ENCODE results near the gene OSCAR. TPM values are rescaled to one million over a fixed set of nuclear protein-coding genes. Genes with fewer than 3 reads are reported as not detected.

OSCAR gene
- total and polyA plus RNA-seq, 2 of the 13 experiments (the other 11 are each of a cell fraction or from before 2014, with no cell fraction given), result 1.9 TPM; not detected in 1

DNA sequence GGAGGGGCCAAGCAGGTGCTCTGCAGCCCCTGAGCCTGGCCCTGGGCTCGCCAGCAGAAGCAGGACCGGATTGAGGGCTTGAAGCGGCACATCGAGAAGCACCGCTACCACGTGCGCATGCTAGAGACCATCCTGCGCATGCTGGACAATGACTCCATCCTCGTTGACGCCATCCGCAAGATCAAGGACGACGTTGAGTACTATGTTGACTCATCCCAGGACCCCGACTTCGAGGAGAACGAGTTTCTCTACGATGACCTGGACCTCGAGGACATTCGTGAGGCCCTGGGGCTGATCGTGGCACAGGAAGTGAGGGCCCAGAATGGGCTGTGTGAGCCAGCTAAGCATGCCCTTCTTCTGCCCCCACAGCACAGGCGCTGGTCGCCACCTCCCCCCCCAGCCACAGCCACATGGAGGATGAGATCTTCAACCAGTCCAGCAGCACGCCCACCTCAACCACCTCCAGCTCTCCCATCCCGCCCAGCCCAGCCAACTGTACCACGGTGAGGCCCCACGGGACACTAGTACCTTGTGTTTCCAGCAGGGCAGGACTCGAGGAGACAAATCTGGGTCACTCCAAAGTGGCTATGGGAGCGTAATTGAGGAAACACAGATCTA, 45.0 kb upstream of the OSCAR start:
- H3K4me2 ChIP-seq (ENCODE audit: low read depth, low read length), result no peak overlapping the region
- no peak overlapping the region for H2AFZ ChIP-seq (ENCODE audit: low read length)
- ATAC-seq, result no peak
- no peak overlapping the region for H3K27ac ChIP-seq (ENCODE audit: extremely low read length, insufficient read depth, low read length)
- no peaks in the 10 kb centered on the region for H3K9me3 ChIP-seq (ENCODE audit: low read length)
- peaks cover 8% of the 10 kb centered on the region for H3K4me1 ChIP-seq (ENCODE audit: insufficient read depth, low read length)
- no peak for DNase-seq (ENCODE audit: low spot score)
- peaks cover 16% of the 10 kb centered on the region for H3K79me2 ChIP-seq (ENCODE audit: insufficient read depth, low read length)
- intact Hi-C loops (cut with micrococcal nuclease; ENCODE audit: unreplicated experiment) (no loop called here), in situ Hi-C loops (cut with HindIII; ENCODE audit: extremely low pct_ligation_motif_present, low pct_unique_long_range_greater_than_20kb) (no loop called here)
- no TSS peak for BruUV-seq (replicated peaks)
- H3K9ac ChIP-seq (ENCODE audit: insufficient read depth, low read depth, low read length), result no peak overlapping the region
- no peak overlapping the region for H3K4me3 ChIP-seq (replicated peaks in 1 of 3; ENCODE audit: insufficient read depth in 1 of 3, low read depth in 2 of 3, low read length in 3 of 3)
- POLR2A ChIA-PET, result no interaction called here
- FAIRE-seq, result no peak
- peaks cover 64 to 97% of the 10 kb centered on the region in 2 experiments for H3K36me3 ChIP-seq (replicated peaks in 1 of 2; ENCODE audit: control insufficient read depth in 1 of 2, insufficient read depth in 2 of 2, low read length in 2 of 2)
- H4K20me1 ChIP-seq (ENCODE audit: insufficient read depth, low read length), result peaks cover 6% of the 10 kb centered on the region; the same call in 1 of the 2 replicates
- TF ChIP-seq, protein P1, sequence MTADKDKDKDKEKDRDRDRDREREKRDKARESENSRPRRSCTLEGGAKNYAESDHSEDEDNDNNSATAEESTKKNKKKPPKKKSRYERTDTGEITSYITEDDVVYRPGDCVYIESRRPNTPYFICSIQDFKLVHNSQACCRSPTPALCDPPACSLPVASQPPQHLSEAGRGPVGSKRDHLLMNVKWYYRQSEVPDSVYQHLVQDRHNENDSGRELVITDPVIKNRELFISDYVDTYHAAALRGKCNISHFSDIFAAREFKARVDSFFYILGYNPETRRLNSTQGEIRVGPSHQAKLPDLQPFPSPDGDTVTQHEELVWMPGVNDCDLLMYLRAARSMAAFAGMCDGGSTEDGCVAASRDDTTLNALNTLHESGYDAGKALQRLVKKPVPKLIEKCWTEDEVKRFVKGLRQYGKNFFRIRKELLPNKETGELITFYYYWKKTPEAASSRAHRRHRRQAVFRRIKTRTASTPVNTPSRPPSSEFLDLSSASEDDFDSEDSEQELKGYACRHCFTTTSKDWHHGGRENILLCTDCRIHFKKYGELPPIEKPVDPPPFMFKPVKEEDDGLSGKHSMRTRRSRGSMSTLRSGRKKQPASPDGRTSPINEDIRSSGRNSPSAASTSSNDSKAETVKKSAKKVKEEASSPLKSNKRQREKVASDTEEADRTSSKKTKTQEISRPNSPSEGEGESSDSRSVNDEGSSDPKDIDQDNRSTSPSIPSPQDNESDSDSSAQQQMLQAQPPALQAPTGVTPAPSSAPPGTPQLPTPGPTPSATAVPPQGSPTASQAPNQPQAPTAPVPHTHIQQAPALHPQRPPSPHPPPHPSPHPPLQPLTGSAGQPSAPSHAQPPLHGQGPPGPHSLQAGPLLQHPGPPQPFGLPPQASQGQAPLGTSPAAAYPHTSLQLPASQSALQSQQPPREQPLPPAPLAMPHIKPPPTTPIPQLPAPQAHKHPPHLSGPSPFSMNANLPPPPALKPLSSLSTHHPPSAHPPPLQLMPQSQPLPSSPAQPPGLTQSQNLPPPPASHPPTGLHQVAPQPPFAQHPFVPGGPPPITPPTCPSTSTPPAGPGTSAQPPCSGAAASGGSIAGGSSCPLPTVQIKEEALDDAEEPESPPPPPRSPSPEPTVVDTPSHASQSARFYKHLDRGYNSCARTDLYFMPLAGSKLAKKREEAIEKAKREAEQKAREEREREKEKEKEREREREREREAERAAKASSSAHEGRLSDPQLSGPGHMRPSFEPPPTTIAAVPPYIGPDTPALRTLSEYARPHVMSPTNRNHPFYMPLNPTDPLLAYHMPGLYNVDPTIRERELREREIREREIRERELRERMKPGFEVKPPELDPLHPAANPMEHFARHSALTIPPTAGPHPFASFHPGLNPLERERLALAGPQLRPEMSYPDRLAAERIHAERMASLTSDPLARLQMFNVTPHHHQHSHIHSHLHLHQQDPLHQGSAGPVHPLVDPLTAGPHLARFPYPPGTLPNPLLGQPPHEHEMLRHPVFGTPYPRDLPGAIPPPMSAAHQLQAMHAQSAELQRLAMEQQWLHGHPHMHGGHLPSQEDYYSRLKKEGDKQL (CRISPR knock-in tag; IDR thresholded peaks at IDR 0.05; ENCODE audit: low read depth), result no peak
- TF ChIP-seq RBFOX2 (IDR thresholded peaks at IDR 0.05; ENCODE audit: low read depth, low read length), result 0 out of 2 replicates have a peak, but pooled peaks have one; percentile 33
- no peak for TF ChIP-seq YY1 (IDR thresholded peaks at IDR 0.05; ENCODE audit: insufficient read depth, insufficient replicate concordance, low read depth, low read length)
- TF ChIP-seq AGO2 (optimal IDR thresholded peaks at IDR 0.05; ENCODE audit: low read depth, low read length), result peak; percentile 36
- CTCF ChIA-PET (ENCODE audit: low intra/inter-chr PET ratio, low total read pairs), result no interaction called here
- no peaks in the 10 kb centered on the region for H3K27me3 ChIP-seq (ENCODE audit: control insufficient read depth in 1 of 2, insufficient read depth in 2 of 2, low read length in 2 of 2)
- WGBS (ENCODE audit: low lambda C conversion rate), result 98% methylated on average over 26 of the region's 28 CpGs
